Measurements from ENCODE around the gene CCDC70.

The CCDC70 gene

DNA sequence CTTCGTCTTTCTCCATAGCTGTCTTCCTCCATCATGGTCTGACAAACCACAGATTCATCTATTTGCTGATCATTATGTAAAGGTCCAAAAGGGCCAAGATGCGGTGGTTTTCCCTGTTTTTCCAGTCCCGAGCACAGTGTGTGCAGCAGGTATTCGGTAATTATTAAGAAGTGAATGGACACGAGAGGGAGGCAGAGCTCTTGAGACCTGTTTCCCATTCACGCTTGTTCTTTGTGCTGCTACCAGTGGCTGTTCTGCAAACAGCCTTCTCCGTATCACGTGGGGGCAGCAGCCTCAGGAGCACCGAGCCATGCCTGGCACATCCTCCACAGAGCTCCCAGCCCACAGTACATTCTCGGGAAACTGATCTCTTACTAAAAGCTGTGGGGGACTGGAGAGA, 50.3 kb downstream of the CCDC70 start:
- no peak for DNase-seq

DNA sequence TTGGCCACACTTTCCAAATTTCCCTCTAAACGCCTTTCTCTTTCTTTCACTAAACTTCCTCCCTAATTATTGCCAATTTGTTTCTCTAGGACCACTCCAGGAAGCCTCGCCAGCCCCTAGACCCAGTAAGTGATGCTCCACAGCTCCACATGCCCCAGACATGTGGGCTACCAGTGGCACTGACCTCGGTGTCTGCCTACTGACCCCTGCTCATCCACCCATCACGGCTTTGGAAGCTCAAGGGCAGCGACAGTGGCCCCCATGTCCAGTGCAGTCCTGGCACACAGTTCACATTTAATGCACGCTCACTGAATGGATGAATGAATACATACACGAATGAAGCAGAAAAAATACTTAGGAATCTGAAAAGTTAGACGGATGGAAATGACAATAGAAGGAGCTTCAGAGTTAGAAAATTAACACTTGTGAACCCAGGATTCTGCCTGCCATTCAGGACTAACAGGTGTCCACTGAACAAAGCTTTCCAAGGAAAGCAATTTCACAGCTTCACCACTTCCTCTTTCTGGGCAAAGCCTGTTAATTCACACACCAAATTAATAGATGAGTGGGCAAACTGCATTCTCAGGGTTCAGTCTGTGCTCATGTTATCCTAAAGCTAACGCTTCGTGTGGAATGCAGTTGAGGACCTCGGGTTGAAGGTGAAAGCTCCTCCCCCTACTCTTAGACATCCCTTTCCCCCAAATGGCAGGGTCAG, 50.9 kb downstream of the CCDC70 start:
- no peak for DNase-seq

DNA sequence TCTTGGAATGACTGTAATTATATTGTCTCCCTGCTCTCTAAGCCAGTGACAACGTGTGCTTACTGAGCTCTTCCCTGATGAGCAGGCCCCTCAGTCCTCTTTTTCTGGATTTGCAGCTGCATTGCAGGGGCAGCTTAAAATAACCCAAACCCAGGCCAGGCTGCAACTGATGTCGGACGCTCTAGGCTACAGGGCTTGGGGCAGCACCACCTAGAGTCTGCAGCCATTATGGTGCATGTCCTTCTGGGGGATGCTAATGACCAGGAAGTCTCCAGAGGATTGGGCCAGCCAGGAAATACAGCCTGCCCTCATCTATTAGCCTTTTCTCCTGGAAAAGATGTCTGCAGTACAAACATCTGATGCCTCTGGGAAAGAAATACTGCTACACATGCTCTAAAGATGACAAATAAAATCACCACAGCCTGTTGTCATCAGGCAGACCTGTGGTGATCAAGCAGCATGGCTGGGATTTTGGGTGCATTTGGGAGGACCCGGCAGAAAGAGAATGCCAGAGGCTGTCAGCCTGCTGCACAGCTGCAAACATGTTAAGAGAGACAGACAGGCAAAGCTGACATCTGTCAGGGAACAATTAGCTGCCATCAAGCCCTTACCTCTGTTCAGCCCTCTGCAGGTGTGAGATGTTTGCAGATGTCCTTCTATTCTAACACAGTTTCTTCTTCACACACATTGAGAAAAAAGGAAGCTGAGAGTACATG, 51.8 kb downstream of the CCDC70 start:
- no peak for DNase-seq

DNA sequence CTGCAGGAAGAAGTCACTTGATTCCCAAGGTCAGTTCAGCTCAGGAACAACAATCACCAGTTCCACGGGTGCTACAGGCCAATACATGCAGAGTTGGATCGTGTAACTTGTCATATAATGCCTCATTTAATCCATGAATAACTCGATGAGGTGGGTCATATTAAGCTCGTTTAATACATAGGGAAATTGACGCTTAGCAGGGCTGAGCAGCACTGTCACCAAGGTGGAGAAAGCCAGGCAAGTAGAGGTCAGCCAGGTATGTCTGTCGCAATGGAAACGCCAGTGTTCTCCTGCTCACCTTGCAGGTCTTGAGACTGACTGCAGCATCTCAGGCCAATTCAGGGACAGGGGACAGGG, 52.3 kb downstream of the CCDC70 start:
- no peak for DNase-seq

All from CD4-positive, alpha-beta T cell treated with Interleukin-1 beta for 1 hour (primary cell).